Vagina (tissue), 2 donors: ENCODE results near the gene LCE7A. TPM values are rescaled to one million over a fixed set of nuclear protein-coding genes. Genes with fewer than 3 reads are reported as not detected.

ENCODE experiments used
- DNase-seq, 2 donors: peaks; one replicate each; pipeline ENCODE4 v3.0.0-alpha.2; 2017; ENCODE audit errors: extremely low spot score in 2 of 2
- H3K27ac ChIP-seq: fragments of 200-600 bp; sonication (generic); one replicate; pipeline ENCODE4 v1.5.1; 2019
- H3K27me3 ChIP-seq: fragments of 200-600 bp; sonication (generic); one replicate; pipeline ENCODE4 v1.5.1; 2019
- H3K36me3 ChIP-seq, 2 donors: fragments of 200-600 bp; sonication (generic); one replicate each; pipeline ENCODE4 v1.5.1; 2017 to 2019
- H3K4me1 ChIP-seq: fragments of 200-600 bp; sonication (generic); one replicate; pipeline ENCODE4 v1.5.1; 2019
- H3K4me3 ChIP-seq, 2 donors: fragments of 200-600 bp; sonication (generic); 1 replicate in 1 of 2; 2 replicates in 1 of 2; pipeline ENCODE4 v1.5.1; 2016 to 2019
- H3K9me3 ChIP-seq: fragments of 200-600 bp; sonication (generic); one replicate; pipeline ENCODE4 v1.5.1; 2019
- POLR2A ChIP-seq, 2 donors: fragments of 450-650 bp; IDR thresholded peaks; one replicate each; pipeline ENCODE4 v1.6.1; 2017; ENCODE audit warnings: antibody characterized with exemption in 2 of 2, mild to moderate bottlenecking in 2 of 2, moderate library complexity in 2 of 2
- POLR2AphosphoS5 ChIP-seq, 2 donors: sonication (generic); formaldehyde crosslinking; IDR thresholded peaks; one replicate each; pipeline ENCODE4 v1.9.0; 2017; ENCODE audit warnings: antibody characterized with exemption in 2 of 2, mild to moderate bottlenecking in 2 of 2, low read depth in 1 of 2; ENCODE audit not compliant: insufficient read depth in 1 of 2
- intact Hi-C: fragments of 100-400 bp; cut with DNase I; formaldehyde crosslinking; loops from one replicate; pipeline ENCODE4 v1.15.1; 2023
- total RNA-seq: library from RNA; depleted of rRNA; stranded (reverse); fragments of >200 nt; gene quantifications from one replicate; pipeline ENCODE4 v1.2.3, GENCODE V29; 2016
- TF ChIP-seq, protein P1 (sequence below), 3 experiments: fragments of 450-650 bp in 2 of 3; fragments of 200-600 bp in 1 of 3; sonication (generic) in 1 of 3; IDR thresholded peaks; one replicate each; pipeline ENCODE4 v1.5.1; 2017 to 2019; ENCODE audit warnings: antibody characterized with exemption in 3 of 3, mild to moderate bottlenecking in 2 of 3, moderate library complexity in 2 of 3

The LCE7A gene
- total RNA-seq, 1 donor from 2014 or later = not detected

DNA sequence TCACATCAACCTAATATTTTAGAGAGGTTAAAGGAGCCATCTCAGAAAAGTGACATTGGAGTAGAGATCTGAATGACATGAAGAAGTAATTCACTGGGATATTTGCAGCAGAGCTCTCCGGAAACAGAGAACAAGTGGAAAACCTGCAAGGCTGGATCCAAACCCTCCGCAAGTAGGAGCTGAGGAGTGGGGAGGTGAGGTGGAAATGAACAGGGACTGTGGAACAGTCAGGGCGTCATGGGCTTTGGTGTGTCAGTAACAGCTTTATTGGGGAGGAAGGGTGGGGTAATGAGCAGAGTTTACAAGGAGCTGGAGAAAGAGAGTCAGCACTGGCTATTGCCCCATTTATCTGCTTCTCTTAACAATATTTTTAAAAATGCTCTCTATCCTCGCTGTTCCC, 39.2 kb downstream of the LCE7A start:
- intact Hi-C loops = no loop called here
- Histone ChIP-seq H3K9me3 (no peaks in the 10 kb centered on the region), H3K27me3 (no peaks in the 10 kb centered on the region), H3K36me3 (no peaks in the 10 kb centered on the region), H3K4me3 (no peak overlapping the region), H3K4me1 (no peaks in the 10 kb centered on the region), H3K27ac (peak overlapping the region; percentile 6)
- no peak for DNase-seq
- TF ChIP-seq, protein P1, sequence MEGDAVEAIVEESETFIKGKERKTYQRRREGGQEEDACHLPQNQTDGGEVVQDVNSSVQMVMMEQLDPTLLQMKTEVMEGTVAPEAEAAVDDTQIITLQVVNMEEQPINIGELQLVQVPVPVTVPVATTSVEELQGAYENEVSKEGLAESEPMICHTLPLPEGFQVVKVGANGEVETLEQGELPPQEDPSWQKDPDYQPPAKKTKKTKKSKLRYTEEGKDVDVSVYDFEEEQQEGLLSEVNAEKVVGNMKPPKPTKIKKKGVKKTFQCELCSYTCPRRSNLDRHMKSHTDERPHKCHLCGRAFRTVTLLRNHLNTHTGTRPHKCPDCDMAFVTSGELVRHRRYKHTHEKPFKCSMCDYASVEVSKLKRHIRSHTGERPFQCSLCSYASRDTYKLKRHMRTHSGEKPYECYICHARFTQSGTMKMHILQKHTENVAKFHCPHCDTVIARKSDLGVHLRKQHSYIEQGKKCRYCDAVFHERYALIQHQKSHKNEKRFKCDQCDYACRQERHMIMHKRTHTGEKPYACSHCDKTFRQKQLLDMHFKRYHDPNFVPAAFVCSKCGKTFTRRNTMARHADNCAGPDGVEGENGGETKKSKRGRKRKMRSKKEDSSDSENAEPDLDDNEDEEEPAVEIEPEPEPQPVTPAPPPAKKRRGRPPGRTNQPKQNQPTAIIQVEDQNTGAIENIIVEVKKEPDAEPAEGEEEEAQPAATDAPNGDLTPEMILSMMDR (IDR thresholded peaks at IDR 0.05) = no peak
- no peak for TF ChIP-seq POLR2AphosphoS5 (IDR thresholded peaks at IDR 0.05; ENCODE audit: insufficient read depth in 1 of 2, low read depth in 1 of 2)
- no peak for TF ChIP-seq POLR2A (IDR thresholded peaks at IDR 0.05)

- no peak for DNase-seq
- intact Hi-C loops = no loop called here
- TF ChIP-seq POLR2AphosphoS5 (IDR thresholded peaks at IDR 0.05; ENCODE audit: insufficient read depth in 1 of 2, low read depth in 1 of 2) (no peak), POLR2A (IDR thresholded peaks at IDR 0.05) (no peak)
- TF ChIP-seq, protein P1 (IDR thresholded peaks at IDR 0.05) = no peak
- Histone ChIP-seq H3K27me3 (no peaks in the 10 kb centered on the region), H3K9me3 (no peaks in the 10 kb centered on the region), H3K4me3 (no peak overlapping the region), H3K27ac (no peak overlapping the region), H3K4me1 (peaks cover 3% of the 10 kb centered on the region), H3K36me3 (no peaks in the 10 kb centered on the region)
These were observed 40.1 kb downstream of the LCE7A start for GRCh38 chr1:152899883-152900282.

GRCh38 chr1:152901631-152902030, 41.8 kb downstream of the LCE7A start:
- no peak overlapping the region for H3K4me3 ChIP-seq
- peaks cover 12% of the 10 kb centered on the region for H3K4me1 ChIP-seq
- no peaks in the 10 kb centered on the region for H3K27me3 ChIP-seq
- H3K36me3 ChIP-seq = no peaks in the 10 kb centered on the region
- H3K27ac ChIP-seq = no peak overlapping the region
- intact Hi-C loops = no loop called here
- no peaks in the 10 kb centered on the region for H3K9me3 ChIP-seq
- TF ChIP-seq, protein P1 (IDR thresholded peaks at IDR 0.05) = no peak
- TF ChIP-seq POLR2A (IDR thresholded peaks at IDR 0.05) (no peak), POLR2AphosphoS5 (IDR thresholded peaks at IDR 0.05; ENCODE audit: insufficient read depth in 1 of 2, low read depth in 1 of 2) (no peak)
- no peak for DNase-seq

GRCh38 chr1:152902636-152903035, 42.8 kb downstream of the LCE7A start:
- intact Hi-C loops = no loop called here
- H3K27ac ChIP-seq = no peak overlapping the region

More at GRCh38 chr1:152902636-152903035, 42.8 kb downstream of the LCE7A start:
- Histone ChIP-seq H3K9me3 (no peaks in the 10 kb centered on the region), H3K4me1 (peaks cover 16% of the 10 kb centered on the region), H3K27me3 (no peaks in the 10 kb centered on the region), H3K36me3 (no peaks in the 10 kb centered on the region), H3K4me3 (no peak overlapping the region)
- TF ChIP-seq POLR2A (IDR thresholded peaks at IDR 0.05) (no peak), POLR2AphosphoS5 (IDR thresholded peaks at IDR 0.05; ENCODE audit: insufficient read depth in 1 of 2, low read depth in 1 of 2) (no peak)
- TF ChIP-seq, protein P1 (IDR thresholded peaks at IDR 0.05) = no peak
- DNase-seq = no peak
